IMR-90 (cell line): Measurements from ENCODE around the gene SLX4. TPM values are rescaled to one million over a fixed set of nuclear protein-coding genes. Genes with fewer than 3 reads are reported as not detected.

Experiments used
- ATAC-seq: fragments of 200-7000 bp; cut with Tn5 transposase; 2 replicates; pipeline ENCODE4 v1.9.1; 2020; ENCODE audit warnings: low read depth, mild to moderate bottlenecking, moderate library complexity
- BruUV-seq: library from RNA; stranded (reverse); fragments of 400-500 nt; replicated peaks from 2 replicates; lab custom pipeline; 2021; lab: Mats Ljungman, UMichigan
- CTCF ChIA-PET: fragments of 300-600 bp; formaldehyde crosslinking; extraction: SDS; loops from one replicate; lab custom pipeline; 2021; ENCODE audit warnings: antibody characterized with exemption; lab: Yijun Ruan, JAX
- POLR2A ChIA-PET: fragments of 300-600 bp; sonication (Branson Sonifier 250); formaldehyde crosslinking; loops from one replicate; lab custom pipeline; 2022; ENCODE audit warnings: antibody characterized with exemption; ENCODE audit not compliant: unreplicated experiment; lab: Charles Lee
- DNase-seq: peaks from one replicate; pipeline ENCODE4 v3.0.0; 2013
- H2AFZ ChIP-seq: replicated peaks from 2 replicates; pipeline ENCODE3; 2013; ENCODE audit warnings: low read length, mild to moderate bottlenecking; ENCODE audit not compliant: poor library complexity
- H2AK5ac ChIP-seq: 2 replicates; pipeline ENCODE4 v1.6.1; 2013; ENCODE audit warnings: low read depth, low read length, inconsistent platforms
- H2AK9ac ChIP-seq: replicated peaks from 2 replicates; pipeline ENCODE3; 2013; ENCODE audit warnings: mild to moderate bottlenecking, low read depth, low read length, moderate library complexity; ENCODE audit not compliant: poor library complexity
- H2BK120ac ChIP-seq: 2 replicates; pipeline ENCODE4 v1.6.1; 2013; ENCODE audit warnings: low read depth, low read length, inconsistent platforms
- H2BK15ac ChIP-seq: 3 replicates; pipeline ENCODE4 v1.6.1; 2013; ENCODE audit warnings: low read depth, low read length, inconsistent platforms
- H2BK20ac ChIP-seq: 2 replicates; pipeline ENCODE4 v1.6.1; 2013; ENCODE audit warnings: low read depth, mild to moderate bottlenecking, inconsistent platforms, low read length, moderate library complexity
- H2BK5ac ChIP-seq: 2 replicates; pipeline ENCODE4 v1.6.1; 2013; ENCODE audit warnings: mild to moderate bottlenecking, low read depth, low read length, inconsistent platforms; ENCODE audit not compliant: poor library complexity, severe bottlenecking
- H3K14ac ChIP-seq: replicated peaks from 2 replicates; pipeline ENCODE4 v1.6.1; 2013; ENCODE audit warnings: low read depth, low read length, inconsistent platforms
- H3K18ac ChIP-seq: 2 replicates; pipeline ENCODE4 v1.6.1; 2013; ENCODE audit warnings: low read depth, low read length, control low read depth
- H3K23ac ChIP-seq: 2 replicates; pipeline ENCODE4 v1.6.1; 2013; ENCODE audit warnings: low read depth, low read length, inconsistent platforms
- H3K27ac ChIP-seq: 2 replicates; pipeline ENCODE4 v1.5.1; 2013; ENCODE audit warnings: mild to moderate bottlenecking, control low read depth, low read length; ENCODE audit not compliant: insufficient read depth
- H3K27me3 ChIP-seq: 2 replicates; pipeline ENCODE4 v1.6.1; 2013; ENCODE audit warnings: low read length; ENCODE audit not compliant: control insufficient read depth, insufficient read depth
- H3K36me3 ChIP-seq: 2 replicates; pipeline ENCODE4 v1.6.1; 2013; ENCODE audit warnings: low read length, mixed read lengths; ENCODE audit not compliant: control insufficient read depth, insufficient read depth
- H3K4ac ChIP-seq: 2 replicates; pipeline ENCODE4 v1.6.1; 2013; ENCODE audit warnings: low read depth, low read length, inconsistent platforms
- H3K4me1 ChIP-seq: 2 replicates; pipeline ENCODE4 v1.6.1; 2013; ENCODE audit warnings: low read length, mixed read lengths; ENCODE audit not compliant: control insufficient read depth, insufficient read depth
- H3K4me2 ChIP-seq: 2 replicates; pipeline ENCODE4 v1.6.1; 2013; ENCODE audit warnings: low read depth, mild to moderate bottlenecking, control low read depth, low read length, moderate library complexity
- H3K4me3 ChIP-seq: 2 replicates; pipeline ENCODE4 v1.5.1; 2013; ENCODE audit warnings: low read depth, mild to moderate bottlenecking, control low read depth, low read length, moderate library complexity; ENCODE audit not compliant: insufficient read depth
- H3K56ac ChIP-seq: 2 replicates; pipeline ENCODE4 v1.6.1; 2013; ENCODE audit warnings: low read length, inconsistent platforms; ENCODE audit not compliant: insufficient read depth; ENCODE audit errors: extremely low read depth
- H3K79me1 ChIP-seq, 2 experiments: 2 replicates each; pipeline ENCODE4 v1.6.1; 2013; ENCODE audit warnings: low read length in 2 of 2, inconsistent platforms in 1 of 2, low read depth in 1 of 2
- H3K9ac ChIP-seq: 2 replicates; pipeline ENCODE4 v1.6.1; 2013; ENCODE audit warnings: low read depth, low read length, control low read depth
- H3K9me1 ChIP-seq: 2 replicates; pipeline ENCODE4 v1.6.1; 2013; ENCODE audit warnings: low read length, inconsistent platforms; ENCODE audit not compliant: insufficient read depth
- H3K9me3 ChIP-seq: 2 replicates; pipeline ENCODE4 v1.6.1; 2013; ENCODE audit warnings: low read length; ENCODE audit not compliant: control insufficient read depth, insufficient read depth
- H4K20me1 ChIP-seq: 2 replicates; pipeline ENCODE4 v1.6.1; 2013; ENCODE audit warnings: low read length, inconsistent platforms; ENCODE audit not compliant: insufficient read depth
- H4K5ac ChIP-seq: 2 replicates; pipeline ENCODE4 v1.6.1; 2013; ENCODE audit warnings: mild to moderate bottlenecking, low read depth, low read length, control low read depth
- H4K8ac ChIP-seq, 2 experiments: 2 replicates each; pipeline ENCODE4 v1.6.1; 2013; ENCODE audit warnings: low read depth in 2 of 2, low read length in 2 of 2, control low read depth in 1 of 2, inconsistent platforms in 1 of 2
- H4K91ac ChIP-seq: 2 replicates; pipeline ENCODE4 v1.6.1; 2013; ENCODE audit warnings: low read depth, low read length, inconsistent platforms; ENCODE audit not compliant: insufficient read depth
- BHLHE40 ChIP-seq: fragments of 150-350 bp; IDR thresholded peaks from 2 replicates; pipeline ENCODE4 v1.6.1; 2016; ENCODE audit warnings: mild to moderate bottlenecking, low read depth, low read length
- CEBPB ChIP-seq: IDR thresholded peaks from 2 replicates; pipeline ENCODE4 v1.6.1; 2012; ENCODE audit warnings: low read depth, low read length, improper control_type of control experiment
- CHD1 ChIP-seq: IDR thresholded peaks from 2 replicates; pipeline ENCODE4 v1.6.1; 2012; ENCODE audit warnings: low read depth, low read length, improper control_type of control experiment
- FOS ChIP-seq: fragments of 150-350 bp; IDR thresholded peaks from 2 replicates; pipeline ENCODE4 v1.6.1; 2016; ENCODE audit warnings: low read depth, low read length
- MAFK ChIP-seq: IDR thresholded peaks from 2 replicates; pipeline ENCODE4 v1.6.1; 2012; ENCODE audit warnings: low read depth, low read length, improper control_type of control experiment
- MAZ ChIP-seq: IDR thresholded peaks from 2 replicates; pipeline ENCODE4 v1.6.1; 2012; ENCODE audit warnings: low read depth, mild to moderate bottlenecking, low read length, improper control_type of control experiment, moderate library complexity, borderline replicate concordance
- MXI1 ChIP-seq: IDR thresholded peaks from 2 replicates; pipeline ENCODE4 v1.6.1; 2012; ENCODE audit warnings: low read depth, mild to moderate bottlenecking, low read length, moderate library complexity, borderline replicate concordance
- NFE2L2 ChIP-seq: fragments of 150-350 bp; IDR thresholded peaks from 2 replicates; pipeline ENCODE4 v1.6.1; 2016; ENCODE audit warnings: low read depth, mild to moderate bottlenecking, low read length
- POLR2A ChIP-seq: IDR thresholded peaks from 2 replicates; pipeline ENCODE4 v1.6.1; 2012; ENCODE audit warnings: mild to moderate bottlenecking, low read depth, low read length
- RAD21 ChIP-seq: IDR thresholded peaks from 2 replicates; pipeline ENCODE4 v1.6.1; 2012; ENCODE audit warnings: low read length, improper control_type of control experiment
- RCOR1 ChIP-seq: IDR thresholded peaks from 2 replicates; pipeline ENCODE4 v1.6.1; 2012; ENCODE audit warnings: mild to moderate bottlenecking, low read length, improper control_type of control experiment; ENCODE audit not compliant: insufficient replicate concordance
- RFX5 ChIP-seq: IDR thresholded peaks from 2 replicates; pipeline ENCODE4 v1.8.0; 2012; ENCODE audit warnings: low read depth, mild to moderate bottlenecking, low read length, moderate library complexity
- SMC3 ChIP-seq: fragments of 150-350 bp; IDR thresholded peaks from 2 replicates; pipeline ENCODE4 v1.6.1; 2016; ENCODE audit warnings: low read depth, mild to moderate bottlenecking, antibody characterized with exemption, low read length, moderate library complexity
- WGBS, 2 experiments: methylation state at CpG; one replicate each; pipeline versions ENCODE4 v1.1.5 to v1.1.7; 2013; ENCODE audit warnings: missing lambda C conversion rate in 2 of 2; ENCODE audit not compliant: insufficient read length in 1 of 2; ENCODE audit errors: extremely low coverage in 2 of 2; 5-methylcytosine and 5-hydroxymethylcytosine counted together
- dilution Hi-C: fragments of 300-500 bp; cut with HindIII; formaldehyde crosslinking; loops from one replicate; pipeline ENCODE4 v1.14.3; 2018; ENCODE audit warnings: low sequenced_read_pairs; ENCODE audit not compliant: unreplicated experiment
- in situ Hi-C: fragments of 300-500 bp; cut with MboI; formaldehyde crosslinking; loops from 3 replicates; pipeline ENCODE4 v1.14.3; 2019; ENCODE audit warnings: low sequenced_read_pairs, inconsistent platforms, mixed read lengths
- intact Hi-C: fragments of 100-400 bp; cut with micrococcal nuclease; formaldehyde crosslinking; loops from 2 replicates; pipeline ENCODE4 v1.10.0; 2022
- polyA plus RNA-seq, 3 experiments: library from polyadenylated mRNA; depleted of rRNA; stranded (reverse); fragments of >200 nt; gene quantifications; 2 replicates each; pipeline ENCODE4 v1.2.3, GENCODE V29; 2012; ENCODE audit warnings: low replicate concordance in 1 of 3
- total RNA-seq: library from RNA; depleted of rRNA; stranded (reverse); fragments of >200 nt; gene quantifications from 2 replicates; pipeline ENCODE4 v1.2.3, GENCODE V29; 2012
- TF ChIP-seq, protein P1 (sequence below): conservative IDR thresholded peaks from 2 replicates; pipeline ENCODE4 v1.5.1; 2012; ENCODE audit warnings: mild to moderate bottlenecking, low read depth, low read length, improper control_type of control experiment
- TF ChIP-seq, protein P2 (sequence below): fragments of 150-350 bp; IDR thresholded peaks from 2 replicates; pipeline ENCODE4 v1.6.1; 2016; ENCODE audit warnings: low read depth, mild to moderate bottlenecking, low read length, moderate library complexity, borderline replicate concordance
- TF ChIP-seq, protein P3 (sequence below): fragments of 150-350 bp; IDR thresholded peaks from 2 replicates; pipeline ENCODE4 v1.6.1; 2017; ENCODE audit warnings: mild to moderate bottlenecking, antibody characterized with exemption, low read length, low read depth

Gene SLX4
- total and polyA plus RNA-seq, 2 of the 4 experiments (the other 2 are of a cell fraction), result 1.3 to 3.1 TPM

DNA sequence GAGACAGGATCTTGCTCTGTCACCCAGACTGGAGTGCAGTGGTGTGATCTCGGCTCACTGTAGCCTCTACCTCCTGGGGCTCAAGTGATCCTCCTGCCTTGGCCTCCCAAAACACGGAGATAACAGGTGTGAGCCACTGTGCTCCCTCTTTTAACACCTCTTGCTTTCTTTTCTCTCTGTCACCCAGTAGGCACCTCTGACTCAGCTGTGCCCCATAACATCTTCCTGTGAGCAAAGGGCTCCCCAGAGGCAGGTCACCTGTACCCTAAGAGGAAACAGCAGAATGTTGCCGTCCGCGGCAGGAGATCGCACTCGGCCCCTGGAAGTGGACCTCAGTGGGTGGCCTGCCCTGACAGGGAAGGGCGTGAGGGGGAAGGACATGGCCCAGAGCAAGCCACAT is 33.3 kb downstream of the SLX4 start:
- no peak overlapping the region for H2BK15ac ChIP-seq
- no peak overlapping the region for H4K91ac ChIP-seq
- H3K4me3 ChIP-seq, result no peak overlapping the region
- no peaks in the 10 kb centered on the region for H4K20me1 ChIP-seq
- H3K14ac ChIP-seq, result no peak overlapping the region
- no peaks in the 10 kb centered on the region for H3K9me3 ChIP-seq
- dilution Hi-C loops (no loop called here), intact Hi-C loops (no loop called here), in situ Hi-C loops (no loop called here)
- no peak overlapping the region for H2AK9ac ChIP-seq
- H2AK5ac ChIP-seq, result no peak overlapping the region
- no peak overlapping the region for H3K4ac ChIP-seq
- H3K27ac ChIP-seq, result no peak overlapping the region
- ATAC-seq, result no peak
- H2AFZ ChIP-seq, result no peak overlapping the region
- no peak overlapping the region for H3K9ac ChIP-seq
- H3K27me3 ChIP-seq, result peaks cover 3% of the 10 kb centered on the region
- 92% methylated on average over 5 of the region's 8 CpGs; no CpG with 5 or more reads in 1 of the 2 experiments for WGBS, 2 experiments
- H3K4me2 ChIP-seq, result no peak overlapping the region
- H3K23ac ChIP-seq, result no peak overlapping the region
- H2BK20ac ChIP-seq, result no peak overlapping the region
- no peaks in the 10 kb centered on the region for H3K79me1 ChIP-seq
- no TSS peak for BruUV-seq
- ChIA-PET CTCF (no interaction called here), POLR2A (no interaction called here)
- no peak overlapping the region for H2BK5ac ChIP-seq
- no peak overlapping the region for H2BK120ac ChIP-seq
- no peak overlapping the region for H3K18ac ChIP-seq
- no peak for DNase-seq
- TF ChIP-seq, protein P1, sequence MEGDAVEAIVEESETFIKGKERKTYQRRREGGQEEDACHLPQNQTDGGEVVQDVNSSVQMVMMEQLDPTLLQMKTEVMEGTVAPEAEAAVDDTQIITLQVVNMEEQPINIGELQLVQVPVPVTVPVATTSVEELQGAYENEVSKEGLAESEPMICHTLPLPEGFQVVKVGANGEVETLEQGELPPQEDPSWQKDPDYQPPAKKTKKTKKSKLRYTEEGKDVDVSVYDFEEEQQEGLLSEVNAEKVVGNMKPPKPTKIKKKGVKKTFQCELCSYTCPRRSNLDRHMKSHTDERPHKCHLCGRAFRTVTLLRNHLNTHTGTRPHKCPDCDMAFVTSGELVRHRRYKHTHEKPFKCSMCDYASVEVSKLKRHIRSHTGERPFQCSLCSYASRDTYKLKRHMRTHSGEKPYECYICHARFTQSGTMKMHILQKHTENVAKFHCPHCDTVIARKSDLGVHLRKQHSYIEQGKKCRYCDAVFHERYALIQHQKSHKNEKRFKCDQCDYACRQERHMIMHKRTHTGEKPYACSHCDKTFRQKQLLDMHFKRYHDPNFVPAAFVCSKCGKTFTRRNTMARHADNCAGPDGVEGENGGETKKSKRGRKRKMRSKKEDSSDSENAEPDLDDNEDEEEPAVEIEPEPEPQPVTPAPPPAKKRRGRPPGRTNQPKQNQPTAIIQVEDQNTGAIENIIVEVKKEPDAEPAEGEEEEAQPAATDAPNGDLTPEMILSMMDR, result no peak
- TF ChIP-seq MXI1, result no peak
- no peak for TF ChIP-seq POLR2A
- TF ChIP-seq MAFK, result no peak
- no peak for TF ChIP-seq BHLHE40
- TF ChIP-seq CEBPB, result no peak
- TF ChIP-seq, protein P2, sequence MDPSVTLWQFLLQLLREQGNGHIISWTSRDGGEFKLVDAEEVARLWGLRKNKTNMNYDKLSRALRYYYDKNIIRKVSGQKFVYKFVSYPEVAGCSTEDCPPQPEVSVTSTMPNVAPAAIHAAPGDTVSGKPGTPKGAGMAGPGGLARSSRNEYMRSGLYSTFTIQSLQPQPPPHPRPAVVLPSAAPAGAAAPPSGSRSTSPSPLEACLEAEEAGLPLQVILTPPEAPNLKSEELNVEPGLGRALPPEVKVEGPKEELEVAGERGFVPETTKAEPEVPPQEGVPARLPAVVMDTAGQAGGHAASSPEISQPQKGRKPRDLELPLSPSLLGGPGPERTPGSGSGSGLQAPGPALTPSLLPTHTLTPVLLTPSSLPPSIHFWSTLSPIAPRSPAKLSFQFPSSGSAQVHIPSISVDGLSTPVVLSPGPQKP, result no peak
- no peak for TF ChIP-seq RAD21
- TF ChIP-seq NFE2L2, result no peak
- no peak for TF ChIP-seq SMC3
- TF ChIP-seq MAZ, result no peak
- TF ChIP-seq RCOR1, result no peak
- no peak for TF ChIP-seq RFX5
- TF ChIP-seq, protein P3, sequence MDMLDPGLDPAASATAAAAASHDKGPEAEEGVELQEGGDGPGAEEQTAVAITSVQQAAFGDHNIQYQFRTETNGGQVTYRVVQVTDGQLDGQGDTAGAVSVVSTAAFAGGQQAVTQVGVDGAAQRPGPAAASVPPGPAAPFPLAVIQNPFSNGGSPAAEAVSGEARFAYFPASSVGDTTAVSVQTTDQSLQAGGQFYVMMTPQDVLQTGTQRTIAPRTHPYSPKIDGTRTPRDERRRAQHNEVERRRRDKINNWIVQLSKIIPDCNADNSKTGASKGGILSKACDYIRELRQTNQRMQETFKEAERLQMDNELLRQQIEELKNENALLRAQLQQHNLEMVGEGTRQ, result no peak
- TF ChIP-seq FOS, result no peak
- no peak for TF ChIP-seq CHD1
- no peaks in the 10 kb centered on the region; the same call in 1 of the 2 replicates for H3K4me1 ChIP-seq
- H3K36me3 ChIP-seq, result peaks cover 3% of the 10 kb centered on the region; the same call in 1 of the 2 replicates
- H3K56ac ChIP-seq, result no peak overlapping the region
- H4K5ac ChIP-seq, result no peak overlapping the region
- H3K9me1 ChIP-seq, result no peaks in the 10 kb centered on the region
- H4K8ac ChIP-seq, result no peak overlapping the region
